Neural cell (in vitro differentiated cells): Measurements from ENCODE around the gene ATXN2L. TPM values are rescaled to one million over a fixed set of nuclear protein-coding genes. Genes with fewer than 3 reads are reported as not detected.

Experiments used
- H2AFZ ChIP-seq: fragments of 200-600, 300-800 bp; sonication (generic), shearing (Covaris generic); 2 replicates; pipeline ENCODE4 v1.6.0; 2014; ENCODE audit warnings: low read depth, mild to moderate bottlenecking, antibody characterized with exemption, low read length, moderate library complexity
- H3F3A ChIP-seq: fragments of 200-600 bp; shearing (Covaris generic); 2 replicates; pipeline ENCODE4 v1.6.1; 2016; ENCODE audit warnings: mild to moderate bottlenecking, moderate library complexity, mixed read lengths, antibody characterized with exemption, low read length; ENCODE audit not compliant: insufficient read depth, poor library complexity, severe bottlenecking
- H3K27ac ChIP-seq: fragments of 200-600, 300-800 bp; sonication (generic), shearing (Covaris generic); 2 replicates; pipeline ENCODE4 v1.5.1; 2014; ENCODE audit warnings: mild to moderate bottlenecking, low read length, moderate library complexity
- H3K27me3 ChIP-seq: fragments of 300-800, 200-600 bp; sonication (generic), shearing (Covaris generic); 2 replicates; pipeline ENCODE4 v1.6.0; 2014; ENCODE audit warnings: mild to moderate bottlenecking, low read depth, low read length, moderate library complexity; ENCODE audit not compliant: insufficient read depth
- H3K36me3 ChIP-seq: fragments of 300-800, 200-600 bp; sonication (generic), shearing (Covaris generic); 2 replicates; pipeline ENCODE4 v1.5.1; 2014; ENCODE audit warnings: mild to moderate bottlenecking, antibody characterized with exemption, low read length, moderate library complexity; ENCODE audit not compliant: insufficient read depth
- H3K4me2 ChIP-seq: fragments of 300-800, 200-600 bp; sonication (generic), shearing (Covaris generic); 2 replicates; pipeline ENCODE4 v1.6.0; 2014; ENCODE audit warnings: mild to moderate bottlenecking, low read length
- H3K4me3 ChIP-seq: fragments of 300-800, 200-600 bp; sonication (generic), shearing (Covaris generic); 2 replicates; pipeline ENCODE4 v1.5.1; 2014; ENCODE audit warnings: mild to moderate bottlenecking, low read length, moderate library complexity
- H3K79me2 ChIP-seq: fragments of 200-600 bp; shearing (Covaris generic); replicated peaks from 2 replicates; pipeline ENCODE4 v1.6.0; 2014; ENCODE audit warnings: mild to moderate bottlenecking, low read length, moderate library complexity; ENCODE audit not compliant: insufficient read depth
- H3K9ac ChIP-seq: fragments of 300-800, 200-600 bp; sonication (generic), shearing (Covaris generic); 2 replicates; pipeline ENCODE4 v1.6.1; 2016; ENCODE audit warnings: mild to moderate bottlenecking, low read length, mixed read lengths
- H3K9me2 ChIP-seq: fragments of 200-600 bp; shearing (Covaris generic); 2 replicates; pipeline ENCODE4 v1.6.1; 2016; ENCODE audit warnings: mild to moderate bottlenecking, low read length, mixed read lengths; ENCODE audit not compliant: insufficient read depth
- H3K9me3 ChIP-seq: fragments of 200-600, 300-800 bp; sonication (generic), shearing (Covaris generic); 2 replicates; pipeline ENCODE4 v1.6.1; 2016; ENCODE audit warnings: mild to moderate bottlenecking, mixed run types, low read length, moderate library complexity, mixed read lengths
- H4K20me1 ChIP-seq: fragments of 200-600 bp; shearing (Covaris generic); 2 replicates; pipeline ENCODE4 v1.6.1; 2016; ENCODE audit warnings: mild to moderate bottlenecking, mixed run types; ENCODE audit not compliant: insufficient read depth
- EP300 ChIP-seq: fragments of 450-650 bp; conservative IDR thresholded peaks from 2 replicates; pipeline ENCODE4 v1.6.1; 2014; ENCODE audit warnings: antibody characterized with exemption, mild to moderate bottlenecking, moderate library complexity; ENCODE audit not compliant: poor library complexity, severe bottlenecking
- EZH2 ChIP-seq: fragments of 200-600, 300-800 bp; shearing (Covaris generic), sonication (generic); IDR thresholded peaks from 2 replicates; pipeline ENCODE4 v1.6.1; 2014; ENCODE audit warnings: antibody characterized with exemption, low read length, borderline replicate concordance, mild to moderate bottlenecking; ENCODE audit not compliant: insufficient read depth, poor library complexity, severe bottlenecking
- MXI1 ChIP-seq: fragments of 450-650 bp; conservative IDR thresholded peaks from 2 replicates; pipeline ENCODE4 v1.6.1; 2014; ENCODE audit warnings: antibody characterized with exemption, mild to moderate bottlenecking; ENCODE audit not compliant: poor library complexity, severe bottlenecking
- POLR2AphosphoS5 ChIP-seq: IDR thresholded peaks from 2 replicates; pipeline ENCODE4 v1.6.1; 2012
- RAD21 ChIP-seq: fragments of 450-650 bp; conservative IDR thresholded peaks from 2 replicates; pipeline ENCODE4 v1.6.1; 2014; ENCODE audit warnings: antibody characterized with exemption, mild to moderate bottlenecking, moderate library complexity
- SMC3 ChIP-seq: fragments of 450-650 bp; conservative IDR thresholded peaks from 2 replicates; pipeline ENCODE4 v1.6.1; 2014; ENCODE audit warnings: antibody characterized with exemption, mild to moderate bottlenecking, moderate library complexity; ENCODE audit not compliant: poor library complexity
- TAF1 ChIP-seq: IDR thresholded peaks from 2 replicates; pipeline ENCODE4 v1.6.1; 2012; ENCODE audit warnings: low read depth
- polyA plus RNA-seq: library from polyadenylated mRNA; depleted of rRNA; stranded (reverse); fragments of >200 nt; gene quantifications from 2 replicates; pipeline ENCODE4 v1.2.3, GENCODE V29; 2014
- TF ChIP-seq, protein P1 (sequence below): fragments of 450-650 bp; IDR thresholded peaks from 2 replicates; pipeline ENCODE4 v1.5.1; 2014; ENCODE audit warnings: antibody characterized with exemption, mild to moderate bottlenecking, moderate library complexity; ENCODE audit not compliant: poor library complexity, severe bottlenecking
- TF ChIP-seq, protein P2 (sequence below): IDR thresholded peaks from 2 replicates; pipeline ENCODE4 v1.6.1; 2012; ENCODE audit warnings: borderline replicate concordance

ATXN2L gene
- polyA plus RNA-seq, 1 donor from 2014 or later, result 24.0 TPM

DNA sequence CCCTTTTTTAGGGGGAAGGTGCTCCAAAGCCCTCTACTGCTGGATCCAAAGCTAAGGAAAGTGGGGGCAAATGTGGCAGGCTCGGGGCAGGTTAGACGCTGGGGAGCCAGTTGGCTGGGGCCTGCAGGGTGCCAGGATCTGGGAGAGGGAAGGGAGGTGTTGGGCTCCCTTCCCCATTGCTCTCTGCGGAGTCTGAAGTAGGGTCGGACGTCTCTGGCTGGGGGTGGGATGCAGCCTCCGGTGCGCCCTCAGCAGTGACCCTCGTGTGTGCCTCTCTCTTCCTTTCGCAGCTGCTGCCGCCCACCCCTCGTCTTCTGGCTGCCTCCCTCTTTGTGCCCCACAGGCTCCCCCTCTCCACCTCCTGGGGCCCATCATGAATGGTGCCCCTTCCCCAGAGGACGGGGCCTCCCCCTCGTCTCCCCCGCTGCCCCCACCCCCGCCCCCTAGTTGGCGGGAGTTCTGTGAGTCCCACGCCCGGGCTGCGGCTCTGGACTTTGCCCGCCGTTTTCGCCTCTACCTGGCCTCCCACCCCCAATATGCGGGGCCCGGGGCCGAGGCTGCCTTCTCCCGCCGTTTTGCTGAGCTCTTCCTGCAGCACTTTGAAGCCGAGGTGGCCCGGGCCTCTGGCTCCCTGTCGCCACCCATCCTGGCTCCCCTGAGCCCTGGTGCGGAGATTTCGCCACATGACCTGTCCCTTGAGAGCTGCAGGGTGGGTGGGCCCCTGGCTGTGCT lies 43.1 kb downstream of the ATXN2L start:
- Histone ChIP-seq H3K9me2 (no peaks in the 10 kb centered on the region), H4K20me1 (no peaks in the 10 kb centered on the region), H3K4me2 (no peak overlapping the region), H3K4me3 (peak overlapping the region; percentile 76), H3K9ac (no peak overlapping the region), H3K27ac (no peak overlapping the region), H3K27me3 (no peaks in the 10 kb centered on the region), H3K36me3 (peaks cover 5% of the 10 kb centered on the region), H3F3A (no peaks in the 10 kb centered on the region), H3K79me2 (peaks cover 18% of the 10 kb centered on the region), H2AFZ (no peak overlapping the region), H3K9me3 (no peaks in the 10 kb centered on the region)
- TF ChIP-seq EP300 (no peak), SMC3 (no peak), MXI1 (no peak), TAF1 (no peak), RAD21 (no peak), POLR2AphosphoS5 (no peak), EZH2 (no peak)
- TF ChIP-seq, protein P1, sequence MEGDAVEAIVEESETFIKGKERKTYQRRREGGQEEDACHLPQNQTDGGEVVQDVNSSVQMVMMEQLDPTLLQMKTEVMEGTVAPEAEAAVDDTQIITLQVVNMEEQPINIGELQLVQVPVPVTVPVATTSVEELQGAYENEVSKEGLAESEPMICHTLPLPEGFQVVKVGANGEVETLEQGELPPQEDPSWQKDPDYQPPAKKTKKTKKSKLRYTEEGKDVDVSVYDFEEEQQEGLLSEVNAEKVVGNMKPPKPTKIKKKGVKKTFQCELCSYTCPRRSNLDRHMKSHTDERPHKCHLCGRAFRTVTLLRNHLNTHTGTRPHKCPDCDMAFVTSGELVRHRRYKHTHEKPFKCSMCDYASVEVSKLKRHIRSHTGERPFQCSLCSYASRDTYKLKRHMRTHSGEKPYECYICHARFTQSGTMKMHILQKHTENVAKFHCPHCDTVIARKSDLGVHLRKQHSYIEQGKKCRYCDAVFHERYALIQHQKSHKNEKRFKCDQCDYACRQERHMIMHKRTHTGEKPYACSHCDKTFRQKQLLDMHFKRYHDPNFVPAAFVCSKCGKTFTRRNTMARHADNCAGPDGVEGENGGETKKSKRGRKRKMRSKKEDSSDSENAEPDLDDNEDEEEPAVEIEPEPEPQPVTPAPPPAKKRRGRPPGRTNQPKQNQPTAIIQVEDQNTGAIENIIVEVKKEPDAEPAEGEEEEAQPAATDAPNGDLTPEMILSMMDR, result no peak
- TF ChIP-seq, protein P2, sequence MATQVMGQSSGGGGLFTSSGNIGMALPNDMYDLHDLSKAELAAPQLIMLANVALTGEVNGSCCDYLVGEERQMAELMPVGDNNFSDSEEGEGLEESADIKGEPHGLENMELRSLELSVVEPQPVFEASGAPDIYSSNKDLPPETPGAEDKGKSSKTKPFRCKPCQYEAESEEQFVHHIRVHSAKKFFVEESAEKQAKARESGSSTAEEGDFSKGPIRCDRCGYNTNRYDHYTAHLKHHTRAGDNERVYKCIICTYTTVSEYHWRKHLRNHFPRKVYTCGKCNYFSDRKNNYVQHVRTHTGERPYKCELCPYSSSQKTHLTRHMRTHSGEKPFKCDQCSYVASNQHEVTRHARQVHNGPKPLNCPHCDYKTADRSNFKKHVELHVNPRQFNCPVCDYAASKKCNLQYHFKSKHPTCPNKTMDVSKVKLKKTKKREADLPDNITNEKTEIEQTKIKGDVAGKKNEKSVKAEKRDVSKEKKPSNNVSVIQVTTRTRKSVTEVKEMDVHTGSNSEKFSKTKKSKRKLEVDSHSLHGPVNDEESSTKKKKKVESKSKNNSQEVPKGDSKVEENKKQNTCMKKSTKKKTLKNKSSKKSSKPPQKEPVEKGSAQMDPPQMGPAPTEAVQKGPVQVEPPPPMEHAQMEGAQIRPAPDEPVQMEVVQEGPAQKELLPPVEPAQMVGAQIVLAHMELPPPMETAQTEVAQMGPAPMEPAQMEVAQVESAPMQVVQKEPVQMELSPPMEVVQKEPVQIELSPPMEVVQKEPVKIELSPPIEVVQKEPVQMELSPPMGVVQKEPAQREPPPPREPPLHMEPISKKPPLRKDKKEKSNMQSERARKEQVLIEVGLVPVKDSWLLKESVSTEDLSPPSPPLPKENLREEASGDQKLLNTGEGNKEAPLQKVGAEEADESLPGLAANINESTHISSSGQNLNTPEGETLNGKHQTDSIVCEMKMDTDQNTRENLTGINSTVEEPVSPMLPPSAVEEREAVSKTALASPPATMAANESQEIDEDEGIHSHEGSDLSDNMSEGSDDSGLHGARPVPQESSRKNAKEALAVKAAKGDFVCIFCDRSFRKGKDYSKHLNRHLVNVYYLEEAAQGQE, result no peak

DNA sequence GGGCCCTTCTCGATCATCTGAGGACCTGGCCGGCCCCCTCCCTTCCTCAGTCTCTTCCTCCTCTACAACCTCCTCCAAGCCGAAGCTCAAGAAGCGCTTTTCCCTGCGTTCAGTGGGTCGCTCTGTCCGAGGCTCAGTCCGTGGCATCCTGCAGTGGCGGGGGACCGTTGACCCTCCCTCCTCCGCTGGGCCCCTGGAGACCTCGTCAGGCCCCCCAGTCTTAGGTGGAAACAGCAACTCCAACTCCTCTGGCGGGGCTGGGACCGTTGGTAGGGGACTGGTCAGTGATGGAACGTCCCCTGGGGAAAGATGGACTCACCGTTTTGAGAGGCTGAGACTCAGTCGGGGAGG lies 43.6 kb downstream of the ATXN2L start:
- H2AFZ ChIP-seq, result no peak overlapping the region
- H3K9me2 ChIP-seq, result no peaks in the 10 kb centered on the region
- no peaks in the 10 kb centered on the region for H4K20me1 ChIP-seq
- H3K27ac ChIP-seq, result no peak overlapping the region
- no peak overlapping the region for H3K4me3 ChIP-seq
- H3K27me3 ChIP-seq, result no peaks in the 10 kb centered on the region
- H3K9me3 ChIP-seq, result no peaks in the 10 kb centered on the region
- peaks cover 18% of the 10 kb centered on the region for H3K79me2 ChIP-seq
- no peak for TF ChIP-seq EP300
- TF ChIP-seq MXI1, result no peak
- no peak for TF ChIP-seq EZH2
- no peak for TF ChIP-seq TAF1
- no peak for TF ChIP-seq RAD21
- no peak for TF ChIP-seq POLR2AphosphoS5
- TF ChIP-seq, protein P1, result no peak
- TF ChIP-seq SMC3, result no peak
- TF ChIP-seq, protein P2, result no peak
- no peak overlapping the region for H3K9ac ChIP-seq
- H3F3A ChIP-seq, result no peaks in the 10 kb centered on the region
- H3K4me2 ChIP-seq, result no peak overlapping the region
- peaks cover 5% of the 10 kb centered on the region for H3K36me3 ChIP-seq
